ENCODE data around the gene HOXA1.

DNA sequence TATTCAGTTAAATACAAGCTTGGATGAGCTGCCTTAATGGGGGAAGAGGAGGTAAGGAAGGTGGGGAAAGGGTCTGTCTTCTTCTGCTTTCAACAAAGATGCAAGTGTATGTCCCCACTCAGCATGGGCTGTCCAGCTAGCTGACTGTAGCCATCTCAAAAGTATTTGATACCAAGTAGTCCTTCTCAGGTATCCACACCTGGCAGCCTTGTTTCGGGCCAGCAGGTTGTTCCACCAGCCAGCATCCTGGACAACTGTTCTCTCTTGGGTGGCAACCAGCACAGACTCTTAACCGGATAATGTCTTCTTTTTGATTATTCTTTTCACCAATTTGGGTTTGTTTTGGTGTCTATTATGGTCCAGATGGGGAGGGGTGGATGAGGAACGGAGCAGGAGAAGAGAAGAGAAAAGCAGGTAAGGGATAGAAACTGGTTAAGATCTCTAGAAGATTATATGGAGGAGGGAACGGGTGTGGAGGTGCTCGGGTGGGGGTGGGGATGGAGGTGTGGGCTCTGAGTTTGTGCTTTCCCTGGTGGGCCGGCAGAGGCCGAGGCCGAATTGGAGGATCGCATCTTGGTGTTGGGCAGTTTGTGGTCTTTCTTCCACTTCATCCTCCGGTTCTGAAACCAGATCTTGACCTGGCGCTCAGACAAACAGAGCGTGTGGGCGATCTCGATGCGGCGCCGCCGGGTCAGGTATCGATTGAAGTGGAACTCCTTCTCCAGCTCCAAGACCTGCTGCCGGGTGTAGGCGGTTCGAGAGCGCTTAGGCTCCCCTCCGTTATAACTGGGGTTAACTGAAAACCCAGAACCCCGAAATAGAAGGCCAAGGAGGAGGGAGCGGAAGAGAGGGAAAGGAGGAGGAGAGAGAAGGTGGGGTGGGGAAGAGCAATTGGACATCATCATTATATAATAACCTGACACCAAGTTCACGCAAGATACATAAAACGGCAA, 33.3 kb upstream of the HOXA1 start:
- TF ChIP-seq, protein P1, sequence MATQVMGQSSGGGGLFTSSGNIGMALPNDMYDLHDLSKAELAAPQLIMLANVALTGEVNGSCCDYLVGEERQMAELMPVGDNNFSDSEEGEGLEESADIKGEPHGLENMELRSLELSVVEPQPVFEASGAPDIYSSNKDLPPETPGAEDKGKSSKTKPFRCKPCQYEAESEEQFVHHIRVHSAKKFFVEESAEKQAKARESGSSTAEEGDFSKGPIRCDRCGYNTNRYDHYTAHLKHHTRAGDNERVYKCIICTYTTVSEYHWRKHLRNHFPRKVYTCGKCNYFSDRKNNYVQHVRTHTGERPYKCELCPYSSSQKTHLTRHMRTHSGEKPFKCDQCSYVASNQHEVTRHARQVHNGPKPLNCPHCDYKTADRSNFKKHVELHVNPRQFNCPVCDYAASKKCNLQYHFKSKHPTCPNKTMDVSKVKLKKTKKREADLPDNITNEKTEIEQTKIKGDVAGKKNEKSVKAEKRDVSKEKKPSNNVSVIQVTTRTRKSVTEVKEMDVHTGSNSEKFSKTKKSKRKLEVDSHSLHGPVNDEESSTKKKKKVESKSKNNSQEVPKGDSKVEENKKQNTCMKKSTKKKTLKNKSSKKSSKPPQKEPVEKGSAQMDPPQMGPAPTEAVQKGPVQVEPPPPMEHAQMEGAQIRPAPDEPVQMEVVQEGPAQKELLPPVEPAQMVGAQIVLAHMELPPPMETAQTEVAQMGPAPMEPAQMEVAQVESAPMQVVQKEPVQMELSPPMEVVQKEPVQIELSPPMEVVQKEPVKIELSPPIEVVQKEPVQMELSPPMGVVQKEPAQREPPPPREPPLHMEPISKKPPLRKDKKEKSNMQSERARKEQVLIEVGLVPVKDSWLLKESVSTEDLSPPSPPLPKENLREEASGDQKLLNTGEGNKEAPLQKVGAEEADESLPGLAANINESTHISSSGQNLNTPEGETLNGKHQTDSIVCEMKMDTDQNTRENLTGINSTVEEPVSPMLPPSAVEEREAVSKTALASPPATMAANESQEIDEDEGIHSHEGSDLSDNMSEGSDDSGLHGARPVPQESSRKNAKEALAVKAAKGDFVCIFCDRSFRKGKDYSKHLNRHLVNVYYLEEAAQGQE (IDR thresholded peaks at IDR 0.05; ENCODE audit: insufficient read depth in 1 of 2, low read depth in 2 of 2, low read length in 2 of 2): no peak
- TF ChIP-seq POLR2AphosphoS5 (IDR thresholded peaks at IDR 0.05; ENCODE audit: low read depth, low read length): no peak
- TF ChIP-seq TAF1 (IDR thresholded peaks at IDR 0.05; ENCODE audit: borderline replicate concordance, insufficient read depth, low read length): no peak
- no peak for TF ChIP-seq SIN3A (IDR thresholded peaks at IDR 0.05; ENCODE audit: borderline replicate concordance, insufficient read depth, low read length)
- TF ChIP-seq FOXP2 (optimal IDR thresholded peaks at IDR 0.05; ENCODE audit: borderline replicate concordance, extremely low read depth, extremely low read length, insufficient read depth): no peak
